Inflammatory macrophage treated with lipopolysaccharide for 4 hours (primary cell): ENCODE measurements around the gene PLPP3.

Experiments
- DNase-seq: peaks from one replicate; pipeline ENCODE4 v3.0.0-alpha.2; 2020

PLPP3 gene

GRCh38 chr1:56494306-56494705 lies 85.1 kb downstream of the PLPP3 start:
- DNase-seq = no peak

- DNase-seq = no peak
These were observed 85.5 kb downstream of the PLPP3 start for GRCh38 chr1:56493826-56494225.

GRCh38 chr1:56491441-56491840 lies 87.9 kb downstream of the PLPP3 start:
- DNase-seq = no peak

GRCh38 chr1:56490619-56491018 lies 88.7 kb downstream of the PLPP3 start:
- no peak for DNase-seq

GRCh38 chr1:56489695-56490094 lies 89.7 kb downstream of the PLPP3 start:
- DNase-seq = no peak

- DNase-seq = no peak
These were observed 94.7 kb downstream of the PLPP3 start for GRCh38 chr1:56484695-56485094.

GRCh38 chr1:56483104-56483503 lies 96.3 kb downstream of the PLPP3 start:
- no peak for DNase-seq

- no peak for DNase-seq
These were observed 96.9 kb downstream of the PLPP3 start for GRCh38 chr1:56482486-56482885.

- no peak for DNase-seq
These were observed 98.1 kb downstream of the PLPP3 start for GRCh38 chr1:56481140-56481694.

- DNase-seq = no peak
These were observed 100.6 kb downstream of the PLPP3 start for GRCh38 chr1:56478734-56479133.

- DNase-seq = peak; percentile 57
These were observed 101.9 kb downstream of the PLPP3 start for GRCh38 chr1:56477164-56478111.

GRCh38 chr1:56473582-56474270 lies 105.6 kb downstream of the PLPP3 start:
- no peak for DNase-seq

- DNase-seq = peak; percentile 73
These were observed 106.5 kb downstream of the PLPP3 start for GRCh38 chr1:56472860-56473259.

- peak; percentile 89 for DNase-seq
These were observed 109.6 kb downstream of the PLPP3 start for GRCh38 chr1:56469640-56470371.

- no peak for DNase-seq
These were observed 110.8 kb downstream of the PLPP3 start for GRCh38 chr1:56468518-56468917.

- peak; percentile 74 for DNase-seq
These were observed 112.8 kb downstream of the PLPP3 start for GRCh38 chr1:56466538-56466937.

GRCh38 chr1:56464294-56464693 lies 115.1 kb downstream of the PLPP3 start:
- DNase-seq = no peak

- no peak for DNase-seq
These were observed 116.0 kb downstream of the PLPP3 start for GRCh38 chr1:56463376-56463775.

- no peak for DNase-seq
These were observed 117.2 kb downstream of the PLPP3 start for GRCh38 chr1:56462209-56462608.

GRCh38 chr1:56461158-56462127 lies 117.9 kb downstream of the PLPP3 start:
- DNase-seq = no peak

- no peak for DNase-seq
These were observed 120.1 kb downstream of the PLPP3 start for GRCh38 chr1:56459260-56459659.
